Measurements from ENCODE around the gene POU2AF1. TPM values are rescaled to one million over a fixed set of nuclear protein-coding genes. Genes with fewer than 3 reads are reported as not detected.

POU2AF1 gene
- total and polyA plus RNA-seq, 2 of the 13 experiments (the other 11 are each of a cell fraction or from before 2014, with no cell fraction given), result 1.9 to 3.6 TPM

DNA sequence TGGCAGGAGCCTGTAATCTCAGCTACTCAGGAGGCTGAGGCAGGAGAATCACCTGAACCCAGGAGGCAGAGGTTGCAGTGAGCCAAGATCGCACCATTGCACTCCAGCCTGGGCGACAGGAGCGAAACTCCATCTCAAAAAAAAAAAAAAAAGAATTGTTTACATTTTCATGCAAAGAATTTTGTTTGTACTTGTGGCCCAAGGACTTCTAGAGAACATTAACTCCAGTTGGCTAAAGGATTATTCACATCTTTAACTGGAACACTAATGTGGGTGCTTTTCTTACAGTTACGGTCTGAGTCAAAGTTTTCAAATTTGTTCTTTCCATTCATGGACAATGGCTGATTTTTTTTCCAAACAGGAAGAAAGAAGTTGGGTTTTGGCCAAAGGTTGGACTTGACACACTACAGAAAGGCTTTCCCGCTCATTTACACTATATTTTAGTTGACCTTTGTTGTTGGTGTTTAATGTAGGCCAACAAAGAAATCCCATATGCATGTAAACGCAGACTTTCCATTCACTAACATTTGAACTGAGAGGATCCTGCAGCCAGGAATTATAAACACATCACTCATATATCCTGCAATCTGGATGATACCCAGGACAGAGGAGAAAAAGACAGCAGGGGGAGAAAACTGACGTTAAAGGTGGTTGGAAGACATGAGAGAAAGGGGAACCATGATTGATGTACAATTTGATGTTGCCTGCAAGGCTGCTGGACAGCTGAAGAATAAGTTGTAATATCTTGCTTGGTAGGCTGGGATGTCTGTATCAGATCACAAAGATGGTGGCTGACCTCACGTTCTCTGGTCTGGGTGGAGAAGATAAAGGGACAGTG lies 13.1 kb downstream of the POU2AF1 start (continued):
- TF ChIP-seq ZNF552 (CRISPR knock-in tag; IDR thresholded peaks at IDR 0.05; ENCODE audit: borderline replicate concordance) (no peak), ZNF589 (CRISPR knock-in tag; conservative IDR thresholded peaks at IDR 0.05) (no peak), EP300 (IDR thresholded peaks at IDR 0.05; ENCODE audit: low read depth in 2 of 2, low read length in 2 of 2) (peak in 1 of 2 experiments; percentile 88; a peak in 1 of 4 replicates), EP300 (CRISPR knock-in tag; IDR thresholded peaks at IDR 0.05; ENCODE audit: borderline replicate concordance) (peak; percentile 70; the same call in 1 of the 2 replicates), RBFOX2 (IDR thresholded peaks at IDR 0.05; ENCODE audit: low read depth, low read length) (peak; percentile 53; the same call in 1 of the 2 replicates), FOXA3 (CRISPR knock-in tag; IDR thresholded peaks at IDR 0.05) (peak; percentile 81; the same call in 1 of the 2 replicates), KAT8 (CRISPR knock-in tag; IDR thresholded peaks at IDR 0.05) (peak; percentile 66; the same call in 1 of the 2 replicates), ZBTB20 (CRISPR knock-in tag; IDR thresholded peaks at IDR 0.05; ENCODE audit: borderline replicate concordance, low read depth) (0 out of 2 replicates have a peak, but pooled peaks have one; percentile 34), FOXO1 (CRISPR knock-in tag; IDR thresholded peaks at IDR 0.05) (peak; percentile 49), ZNF10 (CRISPR knock-in tag; IDR thresholded peaks at IDR 0.05; ENCODE audit: borderline replicate concordance, low read depth) (no peak), SALL1 (CRISPR knock-in tag; IDR thresholded peaks at IDR 0.05) (no peak; the same call in 1 of the 2 replicates), ZNF263 (CRISPR knock-in tag; IDR thresholded peaks at IDR 0.05) (0 out of 2 replicates have a peak, but pooled peaks have one; percentile 31), FIP1L1 (IDR thresholded peaks at IDR 0.05; ENCODE audit: borderline replicate concordance, insufficient read depth, low read depth, low read length) (no peak), EHMT2 (IDR thresholded peaks at IDR 0.05; ENCODE audit: borderline replicate concordance, low read depth, low read length) (peak; percentile 95), ZNF441 (CRISPR knock-in tag; IDR thresholded peaks at IDR 0.05; ENCODE audit: borderline replicate concordance) (peak; percentile 96), PHF5A (CRISPR knock-in tag; IDR thresholded peaks at IDR 0.05; ENCODE audit: low read depth, unreplicated experiment) (no peak)
- TF ChIP-seq, protein P1, sequence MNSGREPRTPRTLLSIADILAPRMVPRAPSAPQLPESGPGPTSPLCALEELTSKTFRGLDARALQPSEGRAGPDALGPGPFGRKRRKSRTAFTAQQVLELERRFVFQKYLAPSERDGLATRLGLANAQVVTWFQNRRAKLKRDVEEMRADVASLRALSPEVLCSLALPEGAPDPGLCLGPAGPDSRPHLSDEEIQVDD (CRISPR knock-in tag; IDR thresholded peaks at IDR 0.05; ENCODE audit: borderline replicate concordance), result no peak
- TF ChIP-seq, protein P2, sequence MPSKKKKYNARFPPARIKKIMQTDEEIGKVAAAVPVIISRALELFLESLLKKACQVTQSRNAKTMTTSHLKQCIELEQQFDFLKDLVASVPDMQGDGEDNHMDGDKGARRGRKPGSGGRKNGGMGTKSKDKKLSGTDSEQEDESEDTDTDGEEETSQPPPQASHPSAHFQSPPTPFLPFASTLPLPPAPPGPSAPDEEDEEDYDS (CRISPR knock-in tag; IDR thresholded peaks at IDR 0.05), result 0 out of 2 replicates have a peak, but pooled peaks have one; percentile 14
- TF ChIP-seq, protein P3, sequence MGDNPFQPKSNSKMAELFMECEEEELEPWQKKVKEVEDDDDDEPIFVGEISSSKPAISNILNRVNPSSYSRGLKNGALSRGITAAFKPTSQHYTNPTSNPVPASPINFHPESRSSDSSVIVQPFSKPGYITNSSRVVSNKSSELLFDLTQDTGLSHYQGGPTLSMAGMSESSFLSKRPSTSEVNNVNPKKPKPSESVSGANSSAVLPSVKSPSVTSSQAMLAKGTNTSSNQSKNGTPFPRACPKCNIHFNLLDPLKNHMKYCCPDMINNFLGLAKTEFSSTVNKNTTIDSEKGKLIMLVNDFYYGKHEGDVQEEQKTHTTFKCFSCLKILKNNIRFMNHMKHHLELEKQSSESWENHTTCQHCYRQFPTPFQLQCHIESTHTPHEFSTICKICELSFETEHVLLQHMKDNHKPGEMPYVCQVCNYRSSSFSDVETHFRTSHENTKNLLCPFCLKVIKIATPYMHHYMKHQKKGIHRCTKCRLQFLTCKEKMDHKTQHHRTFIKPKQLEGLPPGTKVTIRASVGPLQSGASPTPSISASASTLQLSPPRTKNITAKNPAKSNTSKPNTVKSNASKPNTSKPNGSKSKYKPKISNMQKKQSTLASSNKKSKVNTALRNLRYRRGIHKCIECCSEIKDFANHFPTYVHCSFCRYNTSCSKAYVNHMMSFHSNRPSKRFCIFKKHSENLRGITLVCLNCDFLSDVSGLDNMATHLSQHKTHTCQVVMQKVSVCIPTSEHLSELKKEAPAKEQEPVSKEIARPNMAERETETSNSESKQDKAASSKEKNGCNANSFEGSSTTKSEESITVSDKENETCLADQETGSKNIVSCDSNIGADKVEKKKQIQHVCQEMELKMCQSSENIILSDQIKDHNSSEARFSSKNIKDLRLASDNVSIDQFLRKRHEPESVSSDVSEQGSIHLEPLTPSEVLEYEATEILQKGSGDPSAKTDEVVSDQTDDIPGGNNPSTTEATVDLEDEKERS (CRISPR knock-in tag; IDR thresholded peaks at IDR 0.05), result no peak; the same call in 1 of the 2 replicates
- TF ChIP-seq, protein P4, sequence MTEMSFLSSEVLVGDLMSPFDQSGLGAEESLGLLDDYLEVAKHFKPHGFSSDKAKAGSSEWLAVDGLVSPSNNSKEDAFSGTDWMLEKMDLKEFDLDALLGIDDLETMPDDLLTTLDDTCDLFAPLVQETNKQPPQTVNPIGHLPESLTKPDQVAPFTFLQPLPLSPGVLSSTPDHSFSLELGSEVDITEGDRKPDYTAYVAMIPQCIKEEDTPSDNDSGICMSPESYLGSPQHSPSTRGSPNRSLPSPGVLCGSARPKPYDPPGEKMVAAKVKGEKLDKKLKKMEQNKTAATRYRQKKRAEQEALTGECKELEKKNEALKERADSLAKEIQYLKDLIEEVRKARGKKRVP (CRISPR knock-in tag; IDR thresholded peaks at IDR 0.05), result peak in 1 of 2 experiments; percentile 27; a peak in 1 of 4 replicates
- TF ChIP-seq, protein P5, sequence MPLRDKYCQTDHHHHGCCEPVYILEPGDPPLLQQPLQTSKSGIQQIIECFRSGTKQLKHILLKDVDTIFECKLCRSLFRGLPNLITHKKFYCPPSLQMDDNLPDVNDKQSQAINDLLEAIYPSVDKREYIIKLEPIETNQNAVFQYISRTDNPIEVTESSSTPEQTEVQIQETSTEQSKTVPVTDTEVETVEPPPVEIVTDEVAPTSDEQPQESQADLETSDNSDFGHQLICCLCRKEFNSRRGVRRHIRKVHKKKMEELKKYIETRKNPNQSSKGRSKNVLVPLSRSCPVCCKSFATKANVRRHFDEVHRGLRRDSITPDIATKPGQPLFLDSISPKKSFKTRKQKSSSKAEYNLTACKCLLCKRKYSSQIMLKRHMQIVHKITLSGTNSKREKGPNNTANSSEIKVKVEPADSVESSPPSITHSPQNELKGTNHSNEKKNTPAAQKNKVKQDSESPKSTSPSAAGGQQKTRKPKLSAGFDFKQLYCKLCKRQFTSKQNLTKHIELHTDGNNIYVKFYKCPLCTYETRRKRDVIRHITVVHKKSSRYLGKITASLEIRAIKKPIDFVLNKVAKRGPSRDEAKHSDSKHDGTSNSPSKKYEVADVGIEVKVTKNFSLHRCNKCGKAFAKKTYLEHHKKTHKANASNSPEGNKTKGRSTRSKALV (CRISPR knock-in tag; IDR thresholded peaks at IDR 0.05), result 0 out of 2 replicates have a peak, but pooled peaks have one; percentile 18
